ENCODE results near the gene C12orf76. TPM values are rescaled to one million over a fixed set of nuclear protein-coding genes. Genes with fewer than 3 reads are reported as not detected.
"Not testable (repeated sequence)": the region's sequence is repeated elsewhere in the genome, so short reads cannot be mapped to it uniquely, and the experiment has no call there.

The C12orf76 gene
- total RNA-seq, 1 donor from 2014 or later, result 11.9 TPM

- no peak for DNase-seq (ENCODE audit: low read depth in 2 of 2)
Observed at GRCh38 chr12:110023059-110023980, 25.0 kb downstream of the C12orf76 start.

GRCh38 chr12:110020956-110021355 lies 27.4 kb downstream of the C12orf76 start:
- DNase-seq (ENCODE audit: low read depth in 2 of 2), result no peak

DNA sequence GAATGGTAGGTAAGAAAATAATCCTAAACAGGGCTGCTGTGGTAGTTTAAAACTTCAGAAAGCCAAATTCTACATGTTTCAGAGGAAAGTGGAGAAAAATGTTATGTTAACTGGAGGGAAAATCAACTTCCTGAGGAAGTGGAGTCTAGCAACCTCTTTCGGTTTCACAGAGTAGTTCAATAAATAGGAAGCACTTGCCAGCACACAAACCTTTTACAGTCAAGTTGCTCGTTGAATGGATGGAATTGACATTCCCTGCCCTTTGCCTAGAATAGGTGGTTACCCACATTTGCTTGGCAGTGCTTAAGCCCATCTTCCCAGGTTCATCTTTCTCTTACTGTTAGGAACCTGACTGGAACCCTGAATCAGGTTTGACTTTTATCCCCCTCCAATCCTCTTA lies 33.2 kb downstream of the C12orf76 start:
- peak; percentile 69 to 73 for DNase-seq (ENCODE audit: low read depth in 2 of 2)

- no peak for DNase-seq (ENCODE audit: low read depth in 2 of 2)
Observed at GRCh38 chr12:110012659-110013058, 35.7 kb downstream of the C12orf76 start.

- no peak for DNase-seq (ENCODE audit: low read depth in 2 of 2)
Observed at GRCh38 chr12:110012137-110012536, 36.2 kb downstream of the C12orf76 start.

DNA sequence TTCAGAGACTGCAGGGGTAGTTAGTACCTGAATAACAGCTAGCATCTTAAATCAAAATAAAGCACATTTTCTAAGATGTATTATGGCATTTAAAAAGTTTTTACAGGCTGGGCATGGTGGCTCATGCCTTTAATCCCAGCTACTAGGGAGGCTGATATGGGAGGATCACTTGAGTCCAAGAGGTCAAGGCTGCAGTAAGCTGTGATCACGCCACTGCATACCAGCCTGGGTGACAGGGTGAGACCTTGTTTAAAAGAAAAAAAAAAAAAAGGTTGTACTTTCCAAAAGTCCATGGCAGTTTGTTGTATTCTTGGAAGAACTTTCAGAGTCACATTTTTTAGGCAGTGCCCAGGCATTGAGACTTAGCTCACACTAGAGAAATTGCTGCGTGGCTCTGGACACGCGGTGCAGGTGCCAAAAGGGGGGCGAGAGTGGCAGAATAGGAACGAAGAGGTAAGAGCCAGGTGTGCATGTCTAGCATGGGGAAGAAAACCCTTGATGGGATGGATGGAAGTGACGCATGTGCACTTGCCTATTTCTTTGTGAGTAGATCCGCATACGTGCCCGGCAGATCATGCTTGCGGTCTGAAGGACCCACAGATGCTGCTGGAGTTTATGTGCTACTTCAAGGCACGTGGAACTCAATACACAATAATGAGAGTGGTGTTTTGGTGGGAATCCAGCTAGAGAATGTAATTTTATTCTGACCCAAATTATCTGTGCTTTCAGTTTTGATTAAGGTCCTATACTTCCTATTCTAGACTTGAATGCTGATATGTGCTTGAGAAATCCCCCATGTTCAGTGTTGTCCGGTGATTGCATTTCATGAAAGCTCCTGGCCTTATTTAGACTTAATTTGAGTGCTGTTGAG lies 37.2 kb downstream of the C12orf76 start:
- no peak for DNase-seq (ENCODE audit: low read depth in 2 of 2)

DNA sequence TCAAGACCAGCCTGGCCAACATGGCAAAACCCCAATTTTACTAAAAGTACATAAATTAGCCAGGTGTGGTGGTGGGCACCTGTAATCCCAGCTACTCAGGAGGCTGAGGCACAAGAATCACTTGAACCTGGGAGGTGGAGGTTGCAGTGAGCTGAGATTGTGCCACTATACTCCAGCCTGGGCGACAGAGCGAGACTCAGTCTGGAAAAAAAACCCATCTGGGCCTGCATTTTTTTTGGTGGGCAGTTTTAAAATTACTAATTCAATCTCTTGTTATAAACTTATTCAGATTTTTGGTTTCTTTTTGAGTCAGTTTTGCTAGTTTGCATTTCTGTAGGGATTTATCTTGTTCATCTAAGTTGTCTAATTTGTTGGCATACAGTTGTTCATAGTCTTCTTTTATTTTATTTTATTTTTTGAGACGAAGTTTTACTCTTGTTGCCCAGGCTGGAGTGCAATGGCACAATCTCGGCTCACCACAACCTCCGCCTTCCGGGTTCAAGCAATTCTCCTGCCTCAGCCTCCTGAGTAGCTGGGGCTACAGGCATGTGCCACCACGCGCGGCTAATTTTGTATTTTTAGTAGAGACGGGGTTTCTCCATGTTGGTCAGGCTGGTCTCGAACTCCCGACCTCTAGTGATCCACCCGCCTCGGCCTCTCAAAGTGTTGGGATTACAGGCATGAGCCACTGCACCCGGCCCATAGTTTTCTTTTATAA lies 39.5 kb downstream of the C12orf76 start:
- DNase-seq (ENCODE audit: low read depth in 2 of 2), result not testable (repeated sequence)

DNA sequence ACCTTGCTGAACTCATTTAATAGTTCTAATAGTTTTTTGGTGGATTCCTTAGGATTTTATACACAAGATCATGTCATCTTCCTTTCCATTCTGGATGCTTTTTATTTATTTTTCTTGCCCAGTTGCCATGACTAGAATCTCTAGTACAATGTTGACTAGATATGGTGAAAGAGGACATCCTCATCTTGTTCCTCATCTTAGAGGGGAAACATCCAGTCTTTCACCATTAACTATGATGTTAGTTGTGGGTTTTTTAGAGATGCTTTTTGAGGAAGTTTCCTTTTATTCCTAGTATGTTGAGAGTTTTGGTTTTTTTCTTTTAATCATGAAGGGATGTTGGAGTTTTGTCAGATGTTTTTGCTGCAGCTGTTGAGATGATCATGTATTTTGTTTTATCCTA lies 40.4 kb downstream of the C12orf76 start:
- DNase-seq (ENCODE audit: low read depth in 2 of 2), result no peak

DNA sequence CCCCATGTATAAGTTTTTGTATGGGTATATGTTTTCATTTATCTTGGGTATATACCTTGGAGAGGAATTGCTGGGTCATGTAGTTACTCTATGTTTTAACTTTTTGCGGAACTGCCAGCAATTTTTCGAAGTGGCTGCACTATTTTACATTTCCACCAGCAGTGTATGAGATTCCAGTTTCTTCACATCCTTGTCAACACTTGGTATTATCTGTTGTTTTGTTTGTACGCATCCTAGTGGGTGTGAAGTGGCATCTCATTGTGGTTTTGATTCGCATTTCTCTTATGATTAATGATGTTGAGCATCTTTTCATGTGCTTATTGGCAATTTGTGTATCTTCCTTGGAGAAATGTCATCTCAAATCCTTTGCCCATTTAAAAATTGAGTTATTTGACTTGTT lies 42.2 kb downstream of the C12orf76 start:
- no peak for DNase-seq (ENCODE audit: low read depth in 2 of 2)

- DNase-seq (ENCODE audit: low read depth in 2 of 2), result no peak
Observed at GRCh38 chr12:110005319-110005973, 42.9 kb downstream of the C12orf76 start.

- no peak for DNase-seq (ENCODE audit: low read depth in 2 of 2)
Observed at GRCh38 chr12:110004598-110004997, 43.7 kb downstream of the C12orf76 start.

- DNase-seq (ENCODE audit: low read depth in 2 of 2), result no peak
Observed at GRCh38 chr12:110002676-110003515, 45.4 kb downstream of the C12orf76 start.

DNA sequence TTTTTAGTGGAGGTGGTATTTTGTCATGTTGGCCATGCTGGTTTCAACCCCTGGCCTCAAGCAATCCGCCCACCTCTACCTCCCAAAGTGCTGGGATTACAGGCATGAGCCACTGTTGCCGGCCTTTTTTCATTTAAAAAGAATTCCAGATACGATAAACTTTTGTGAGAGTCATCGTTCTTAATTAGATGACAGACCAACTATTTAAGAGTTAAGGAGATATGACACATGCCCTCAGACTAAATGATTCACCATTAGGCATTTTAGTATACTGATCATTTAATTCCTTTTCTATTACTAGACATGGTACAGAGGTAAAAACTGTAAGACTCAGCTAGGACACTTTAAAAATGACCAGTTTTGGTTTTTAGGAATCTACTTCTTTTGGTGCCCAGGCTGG lies 46.7 kb downstream of the C12orf76 start:
- no peak for DNase-seq (ENCODE audit: low read depth in 2 of 2)

DNA sequence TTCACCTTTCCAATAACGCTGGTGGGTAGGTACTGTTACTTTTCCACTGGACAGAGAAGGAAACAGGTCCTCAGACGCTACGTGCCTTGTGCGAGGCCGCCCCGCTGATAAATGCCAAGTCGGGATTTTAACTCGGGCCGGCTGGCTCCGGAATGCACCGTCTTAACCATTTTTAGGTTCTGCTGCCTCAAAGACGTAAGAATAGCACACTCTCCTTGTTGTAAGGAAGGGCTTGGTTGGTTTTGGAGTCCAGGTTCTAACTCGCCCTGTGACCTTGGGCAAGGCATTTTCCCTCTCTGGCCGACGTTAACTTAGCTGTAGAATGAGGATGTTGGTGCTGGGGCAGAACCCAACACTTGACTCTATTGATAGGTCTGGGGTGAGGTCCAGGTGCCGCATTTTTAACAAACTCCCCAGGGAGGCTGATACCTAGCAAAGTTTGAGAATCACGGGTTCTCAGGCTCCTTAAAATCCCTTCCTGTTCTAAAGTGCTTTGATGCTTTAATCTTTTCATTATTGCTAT lies 48.3 kb downstream of the C12orf76 start:
- DNase-seq (ENCODE audit: low read depth in 2 of 2), result peak in 1 of 2 donors; percentile 24

GRCh38 chr12:109999649-109999971 lies 48.7 kb downstream of the C12orf76 start:
- no peak for DNase-seq (ENCODE audit: low read depth in 2 of 2)

GRCh38 chr12:109998904-109999648 lies 49.2 kb downstream of the C12orf76 start, which contains the start of gene ANKRD13A:
Gene ANKRD13A (plus strand): TSS chr12:109999430. CDS start chr12:109999689, 259 bp downstream.
- peak; percentile 95 for DNase-seq (ENCODE audit: low read depth in 2 of 2)

- DNase-seq (ENCODE audit: low read depth in 2 of 2), result no peak
Observed at GRCh38 chr12:109998241-109998903, 50.0 kb downstream of the C12orf76 start.

DNA sequence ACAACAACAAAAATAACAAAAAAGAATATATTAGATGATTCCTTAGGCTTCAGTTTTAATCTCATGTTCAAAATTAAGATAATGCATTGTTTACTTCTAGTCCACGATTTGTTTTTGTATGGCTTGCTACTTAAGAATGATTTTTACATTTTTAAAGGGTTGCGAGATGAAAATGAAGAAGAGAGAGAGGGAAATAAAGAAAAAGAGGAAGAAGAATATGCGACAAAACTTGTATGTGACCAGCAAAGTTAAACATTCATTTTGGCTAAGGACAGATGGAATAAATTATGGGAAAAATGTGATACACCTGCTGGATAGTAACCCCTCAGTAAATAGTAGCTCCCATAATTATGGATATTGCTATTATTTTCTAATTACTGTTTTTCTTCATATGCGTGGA lies 50.9 kb downstream of the C12orf76 start:
- DNase-seq (ENCODE audit: low read depth in 2 of 2), result no peak

- no peak for DNase-seq (ENCODE audit: low read depth in 2 of 2)
Observed at GRCh38 chr12:109996483-109996853, 51.9 kb downstream of the C12orf76 start.
